Adrenal gland (tissue), 12 donors: ENCODE data around the gene PRPF6. TPM values are rescaled to one million over a fixed set of nuclear protein-coding genes. Genes with fewer than 3 reads are reported as not detected.

ENCODE experiments used
- DNase-seq, 7 donors: peaks; one replicate each; pipeline ENCODE4 v3.0.0-alpha.2; 2019 to 2020
- H3K27ac ChIP-seq, 5 donors: fragments of 200-600 bp; sonication (generic) in 4 of 5; 1 replicate in 3 of 5; 2 replicates in 2 of 5; pipeline versions ENCODE4 v1.5.1 to v1.8.0; 2016 to 2020; ENCODE audit warnings: mild to moderate bottlenecking in 1 of 5
- H3K27me3 ChIP-seq: fragments of 200-600 bp; 2 replicates; pipeline ENCODE4 v1.8.0; 2021
- H3K36me3 ChIP-seq, 2 donors: fragments of 200-600 bp; replicated peaks in 1 of 2; 1 replicate in 1 of 2; 2 replicates in 1 of 2; pipeline versions ENCODE4 v1.5.1 to v1.8.0; 2018 to 2022
- H3K4me1 ChIP-seq, 2 donors: fragments of 200-600 bp; replicated peaks in 1 of 2; 1 replicate in 1 of 2; 2 replicates in 1 of 2; pipeline versions ENCODE4 v1.5.1 to v1.8.0; 2018 to 2021
- H3K4me3 ChIP-seq, 4 donors: fragments of 200-600 bp; sonication (generic) in 3 of 4; one replicate each; pipeline ENCODE4 v1.5.1; 2016 to 2018
- H3K9me3 ChIP-seq, 3 donors: fragments of 200-600 bp; sonication (generic) in 1 of 3; replicated peaks in 1 of 3; 1 replicate in 2 of 3; 2 replicates in 1 of 3; pipeline versions ENCODE4 v1.5.1 to v1.8.0; 2016 to 2021
- CTCF ChIP-seq, 6 experiments: fragments of 450-650 bp in 4 of 6; fragments of 200-600 bp in 2 of 6; sonication (generic) in 1 of 6; IDR thresholded peaks; 1 replicate in 5 of 6; 2 replicates in 1 of 6; pipeline versions ENCODE4 v1.5.1 to v1.8.0; 2016 to 2021; ENCODE audit warnings: antibody characterized with exemption in 6 of 6, mild to moderate bottlenecking in 2 of 6, moderate library complexity in 1 of 6
- POLR2A ChIP-seq, 2 donors: fragments of 450-650 bp; IDR thresholded peaks; one replicate each; pipeline ENCODE4 v1.6.1; 2017; ENCODE audit warnings: antibody characterized with exemption in 2 of 2, mild to moderate bottlenecking in 2 of 2, moderate library complexity in 1 of 2
- WGBS, 4 donors: extraction: QIAGEN DNeasy Blood & Tissue Kit in 2 of 4; methylation state at CpG; one replicate each; pipeline versions ENCODE4 v1.1.5 to v1.1.7; 2013 to 2017; 5-methylcytosine and 5-hydroxymethylcytosine counted together
- intact Hi-C, 2 donors: fragments of 100-400 bp; cut with DNase I; formaldehyde crosslinking; loops; one replicate each; pipeline versions ENCODE4 v1.14.1 to v1.15.0; 2022 to 2023
- polyA plus RNA-seq, 3 donors: library from polyadenylated mRNA; stranded (reverse); fragments of 200-250 nt in 2 of 3; fragments of 350-450 nt in 1 of 3; fragmentation: Illumina TruSeq in 1 of 3; extraction: RNeasy Lipid Tissue Mini Kit (QIAGEN cat#74804) in 1 of 3; gene quantifications; one replicate each; pipeline ENCODE4 v1.2.3, GENCODE V29; 2013 to 2014
- total RNA-seq, 9 donors: library from RNA; depleted of rRNA in 4 of 9; stranded (reverse); fragments of >200 nt in 4 of 9; fragments of 120-200 nt in 1 of 9; fragmentation: NEBNext Ultra II Directional in 1 of 9; extraction: Animal tissue kit (Norgen Biotek cat#: 25700) in 1 of 9; gene quantifications; one replicate each; pipeline versions ENCODE4 v1.1.0 to v1.2.4, GENCODE V29; 2013 to 2023
- donor health status: healthy with polysubstance abuse.
- donor health status: Bipolar disorder and iron deficiency.
- donor health status: DM: yes; HTN: yes; CAD: no.
- donor health status: DM: no; HTN: no; CAD: no.
- donor health status: DM: no; HTN: no; CAD: no.
- donor health status: DM: yes; HTN: yes; CAD: no.

The PRPF6 gene
- total and polyA plus RNA-seq, 12 donors = 48.3 to 73.9 (median 55.3) TPM

GRCh38 chr20:64065062-64065973 is 84.4 kb downstream of the PRPF6 start:
- Histone ChIP-seq H3K4me1 (peaks cover 20 to 26% of the 10 kb centered on the region in 2 donors), H3K27me3 (no peaks in the 10 kb centered on the region), H3K9me3 (no peaks in the 10 kb centered on the region), H3K36me3 (no peaks in the 10 kb centered on the region), H3K4me3 (no peak overlapping the region), H3K27ac (no peak overlapping the region)
- WGBS, 4 donors = 54 to 60% (median 58%) methylated on average over 18 to 27 of the region's 27 CpGs
- TF ChIP-seq CTCF (IDR thresholded peaks at IDR 0.05) = no peak
- no peak for TF ChIP-seq POLR2A (IDR thresholded peaks at IDR 0.05)
- no peak for DNase-seq
- intact Hi-C loops = no loop called here

GRCh38 chr20:64065974-64066343 is 85.0 kb downstream of the PRPF6 start:
- no peak overlapping the region for H3K4me3 ChIP-seq
- H3K4me1 ChIP-seq = peaks cover 20 to 26% of the 10 kb centered on the region in 2 donors
- DNase-seq = peak in 3 of 7 donors; percentile 40 to 72 (median 46)
- intact Hi-C loops = no loop called here
- WGBS, 4 donors = 29 to 100% (median 43%) methylated on average over 1 to 5 of the region's 5 CpGs
- no peak overlapping the region for H3K27ac ChIP-seq
- no peaks in the 10 kb centered on the region for H3K27me3 ChIP-seq
- no peaks in the 10 kb centered on the region for H3K36me3 ChIP-seq
- no peaks in the 10 kb centered on the region for H3K9me3 ChIP-seq
- TF ChIP-seq POLR2A (IDR thresholded peaks at IDR 0.05) (no peak), CTCF (IDR thresholded peaks at IDR 0.05) (no peak)

- Histone ChIP-seq H3K27ac (no peak overlapping the region), H3K36me3 (no peaks in the 10 kb centered on the region), H3K9me3 (no peaks in the 10 kb centered on the region), H3K4me3 (no peak overlapping the region), H3K27me3 (no peaks in the 10 kb centered on the region), H3K4me1 (peaks cover 20 to 25% of the 10 kb centered on the region in 2 donors)
- 69 to 82% (median 76%) methylated on average over 4 to 6 of the region's 6 CpGs for WGBS, 4 donors
- TF ChIP-seq POLR2A (IDR thresholded peaks at IDR 0.05) = no peak
- TF ChIP-seq CTCF (IDR thresholded peaks at IDR 0.05) = no peak
- intact Hi-C loops = no loop called here
- DNase-seq = no peak
Measured at GRCh38 chr20:64067005-64067632, 86.2 kb downstream of the PRPF6 start.

GRCh38 chr20:64067733-64068307 is 86.9 kb downstream of the PRPF6 start:
- no peaks in the 10 kb centered on the region for H3K9me3 ChIP-seq
- 73 to 83% (median 79%) methylated on average over 3 to 12 of the region's 12 CpGs for WGBS, 4 donors
- no peak overlapping the region for H3K27ac ChIP-seq
- TF ChIP-seq POLR2A (IDR thresholded peaks at IDR 0.05) = no peak
- TF ChIP-seq CTCF (IDR thresholded peaks at IDR 0.05) = no peak
- peaks cover 15 to 19% of the 10 kb centered on the region in 2 donors for H3K4me1 ChIP-seq
- intact Hi-C loops = no loop called here
- H3K27me3 ChIP-seq = no peaks in the 10 kb centered on the region
- no peak for DNase-seq
- H3K36me3 ChIP-seq = no peaks in the 10 kb centered on the region
- H3K4me3 ChIP-seq = no peak overlapping the region
